ENCODE measurements around the gene PRDM15.
A peak's percentile ranks its signal among the peaks of the same experiment; 100 is the strongest.

The PRDM15 gene

DNA sequence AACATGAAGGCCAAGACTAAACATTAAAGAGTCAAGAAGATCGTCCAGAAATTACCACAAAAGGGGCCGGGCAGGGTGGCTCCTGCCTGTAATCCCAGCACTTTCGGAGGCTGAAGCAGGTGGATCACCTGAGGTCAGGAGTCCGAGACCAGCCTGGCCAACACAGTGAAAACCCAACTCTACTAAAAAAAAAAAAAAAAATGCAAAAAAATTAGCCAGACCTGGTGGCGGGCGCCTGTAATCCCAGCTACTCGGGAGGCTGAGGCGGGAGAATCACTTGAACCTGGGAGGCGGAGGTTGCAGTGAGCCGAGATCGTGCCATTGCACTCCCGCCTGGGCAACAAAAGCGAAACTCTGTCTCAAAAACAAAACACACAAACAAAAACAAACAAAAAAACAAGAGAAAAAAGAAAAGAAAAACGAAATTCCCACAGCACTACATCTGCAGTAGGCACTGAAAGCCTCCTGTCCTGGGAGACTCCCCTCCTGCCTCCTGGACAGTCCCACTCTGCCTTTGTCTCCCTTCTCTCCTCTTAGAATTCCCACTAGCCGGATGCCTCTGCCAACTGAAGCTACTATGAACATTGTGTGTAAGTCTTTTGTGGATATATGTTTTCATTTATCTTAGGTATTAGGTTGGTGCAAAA is 94.6 kb downstream of the PRDM15 start:
- peaks cover 40% of the 10 kb centered on the region for H3K4me1 ChIP-seq (ENCODE audit: insufficient read depth, poor library complexity, severe bottlenecking)
- H3K9me3 ChIP-seq (ENCODE audit: severe bottlenecking): no peaks in the 10 kb centered on the region
- TF ChIP-seq, protein P1, sequence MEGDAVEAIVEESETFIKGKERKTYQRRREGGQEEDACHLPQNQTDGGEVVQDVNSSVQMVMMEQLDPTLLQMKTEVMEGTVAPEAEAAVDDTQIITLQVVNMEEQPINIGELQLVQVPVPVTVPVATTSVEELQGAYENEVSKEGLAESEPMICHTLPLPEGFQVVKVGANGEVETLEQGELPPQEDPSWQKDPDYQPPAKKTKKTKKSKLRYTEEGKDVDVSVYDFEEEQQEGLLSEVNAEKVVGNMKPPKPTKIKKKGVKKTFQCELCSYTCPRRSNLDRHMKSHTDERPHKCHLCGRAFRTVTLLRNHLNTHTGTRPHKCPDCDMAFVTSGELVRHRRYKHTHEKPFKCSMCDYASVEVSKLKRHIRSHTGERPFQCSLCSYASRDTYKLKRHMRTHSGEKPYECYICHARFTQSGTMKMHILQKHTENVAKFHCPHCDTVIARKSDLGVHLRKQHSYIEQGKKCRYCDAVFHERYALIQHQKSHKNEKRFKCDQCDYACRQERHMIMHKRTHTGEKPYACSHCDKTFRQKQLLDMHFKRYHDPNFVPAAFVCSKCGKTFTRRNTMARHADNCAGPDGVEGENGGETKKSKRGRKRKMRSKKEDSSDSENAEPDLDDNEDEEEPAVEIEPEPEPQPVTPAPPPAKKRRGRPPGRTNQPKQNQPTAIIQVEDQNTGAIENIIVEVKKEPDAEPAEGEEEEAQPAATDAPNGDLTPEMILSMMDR (IDR thresholded peaks at IDR 0.05; ENCODE audit: poor library complexity, severe bottlenecking): no peak
- H3K4me3 ChIP-seq (ENCODE audit: severe bottlenecking): no peak overlapping the region
- H3K27ac ChIP-seq (ENCODE audit: poor library complexity, severe bottlenecking): peak overlapping the region; percentile 72
- ATAC-seq (ENCODE audit: low read depth) (no peak), DNase-seq (ENCODE audit: low spot score) (no peak)
- no peaks in the 10 kb centered on the region for H3K27me3 ChIP-seq (ENCODE audit: insufficient read depth, poor library complexity, severe bottlenecking)
- H3K36me3 ChIP-seq (ENCODE audit: low read depth): no peaks in the 10 kb centered on the region

DNA sequence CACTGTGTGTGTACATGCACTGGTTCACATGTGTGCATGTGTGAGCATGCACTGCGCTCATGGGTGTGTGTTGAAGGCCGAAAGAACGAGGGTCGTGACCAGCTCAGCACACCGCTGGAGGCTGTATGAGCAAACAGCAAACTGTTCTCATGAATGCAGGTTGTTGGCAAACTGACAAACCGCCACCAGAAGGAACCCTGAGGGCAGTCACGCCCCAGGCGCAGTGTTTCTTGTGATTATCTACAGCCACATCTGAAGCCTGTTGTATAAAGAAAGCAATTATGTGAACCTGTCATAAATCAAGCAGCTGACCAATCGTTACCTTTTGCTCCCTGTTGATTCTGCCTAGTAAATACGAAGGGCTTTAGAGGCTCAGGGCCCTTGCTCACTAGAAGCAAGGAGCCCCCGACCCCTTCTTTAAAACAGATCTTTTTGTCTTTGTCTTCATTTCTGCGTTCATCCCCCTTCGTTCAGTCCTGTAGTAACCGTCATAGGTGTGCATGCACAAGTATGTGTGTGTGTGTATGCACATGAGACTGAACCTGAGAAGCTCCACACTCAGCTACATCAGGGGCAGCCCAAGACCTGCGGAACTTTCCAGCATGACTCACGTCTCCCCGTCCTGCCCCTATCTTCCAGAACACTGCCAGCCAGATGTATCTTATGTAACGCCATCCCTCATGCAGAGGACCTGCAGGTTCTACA is 95.5 kb downstream of the PRDM15 start:
- peak; percentile 92 for DNase-seq (ENCODE audit: low spot score)
- no peaks in the 10 kb centered on the region for H3K27me3 ChIP-seq (ENCODE audit: insufficient read depth, poor library complexity, severe bottlenecking)
- TF ChIP-seq, protein P1 (IDR thresholded peaks at IDR 0.05; ENCODE audit: poor library complexity, severe bottlenecking): no peak
- peak; percentile 81 for ATAC-seq (ENCODE audit: low read depth)
- H3K27ac ChIP-seq (ENCODE audit: poor library complexity, severe bottlenecking): peak overlapping the region; percentile 72
- no peaks in the 10 kb centered on the region for H3K9me3 ChIP-seq (ENCODE audit: severe bottlenecking)
- peaks cover 40% of the 10 kb centered on the region for H3K4me1 ChIP-seq (ENCODE audit: insufficient read depth, poor library complexity, severe bottlenecking)
- no peak overlapping the region for H3K4me3 ChIP-seq (ENCODE audit: severe bottlenecking)
- no peaks in the 10 kb centered on the region for H3K36me3 ChIP-seq (ENCODE audit: low read depth)

DNA sequence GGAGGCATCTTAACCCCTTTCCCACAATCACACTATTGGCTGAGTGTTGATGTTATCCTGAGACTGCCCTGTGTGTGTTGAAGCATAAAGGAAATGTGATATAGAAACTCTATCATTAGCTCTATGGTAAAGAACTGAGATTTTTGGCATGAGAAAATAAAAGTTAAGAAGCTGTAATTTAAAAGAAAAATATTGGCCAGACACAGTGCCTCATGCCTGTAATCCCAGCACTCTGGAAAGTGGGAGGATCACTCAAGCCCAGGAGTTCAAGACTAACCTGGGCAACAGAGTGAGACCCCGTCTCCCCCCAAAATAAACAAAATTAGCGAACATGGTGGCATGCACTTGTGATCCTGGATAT is 98.1 kb downstream of the PRDM15 start:
- H3K4me1 ChIP-seq (ENCODE audit: insufficient read depth, poor library complexity, severe bottlenecking): peaks cover 43% of the 10 kb centered on the region
- no peaks in the 10 kb centered on the region for H3K9me3 ChIP-seq (ENCODE audit: severe bottlenecking)
- ATAC-seq (ENCODE audit: low read depth) (no peak), DNase-seq (ENCODE audit: low spot score) (no peak)
- H3K36me3 ChIP-seq (ENCODE audit: low read depth): no peaks in the 10 kb centered on the region
- no peak overlapping the region for H3K27ac ChIP-seq (ENCODE audit: poor library complexity, severe bottlenecking)
- H3K4me3 ChIP-seq (ENCODE audit: severe bottlenecking): no peak overlapping the region
- no peaks in the 10 kb centered on the region for H3K27me3 ChIP-seq (ENCODE audit: insufficient read depth, poor library complexity, severe bottlenecking)
- TF ChIP-seq, protein P1 (IDR thresholded peaks at IDR 0.05; ENCODE audit: poor library complexity, severe bottlenecking): no peak

DNA sequence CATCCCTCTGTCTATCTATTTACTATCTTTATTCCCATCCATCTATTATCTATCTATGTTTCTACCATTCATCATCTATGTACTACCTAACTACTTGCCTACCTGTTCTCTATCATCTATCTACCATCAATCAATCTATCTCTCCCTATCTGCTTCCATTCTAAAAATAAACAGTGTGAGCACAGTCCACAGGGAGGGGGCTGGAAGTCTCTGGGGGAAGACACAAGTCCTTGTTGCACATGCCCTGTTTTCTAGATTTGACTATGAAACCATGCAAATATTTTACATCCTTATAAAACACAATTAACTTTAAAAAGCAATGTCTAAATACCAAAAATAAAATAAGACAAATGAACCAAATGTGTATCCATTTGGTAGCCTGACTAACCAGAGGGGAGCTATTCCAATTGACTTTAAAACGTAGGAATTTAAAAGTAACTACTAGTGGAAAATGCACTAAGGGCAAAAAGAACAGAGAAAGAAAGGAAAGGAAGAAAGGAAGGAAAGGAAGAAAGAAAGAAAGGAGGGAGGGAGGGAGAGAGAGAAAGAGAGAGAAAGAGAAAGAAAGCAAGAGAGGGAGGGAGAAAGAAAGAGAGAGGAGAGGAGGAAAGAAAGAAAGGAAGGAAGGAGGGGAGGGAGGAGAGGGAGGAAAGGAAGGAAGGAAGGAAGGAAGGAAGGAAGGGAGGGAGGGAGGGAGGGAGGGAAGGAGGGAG is 98.7 kb downstream of the PRDM15 start:
- no peaks in the 10 kb centered on the region for H3K9me3 ChIP-seq (ENCODE audit: severe bottlenecking)
- H3K27ac ChIP-seq (ENCODE audit: poor library complexity, severe bottlenecking): no peak overlapping the region
- peaks cover 40% of the 10 kb centered on the region for H3K4me1 ChIP-seq (ENCODE audit: insufficient read depth, poor library complexity, severe bottlenecking)
- TF ChIP-seq, protein P1 (IDR thresholded peaks at IDR 0.05; ENCODE audit: poor library complexity, severe bottlenecking): no peak
- no peak for ATAC-seq (ENCODE audit: low read depth)
- no peak for DNase-seq (ENCODE audit: low spot score)
- H3K4me3 ChIP-seq (ENCODE audit: severe bottlenecking): no peak overlapping the region
- H3K36me3 ChIP-seq (ENCODE audit: low read depth): no peaks in the 10 kb centered on the region
- H3K27me3 ChIP-seq (ENCODE audit: insufficient read depth, poor library complexity, severe bottlenecking): no peaks in the 10 kb centered on the region
